Mucosa of descending colon (tissue), 3 donors: Measurements from ENCODE around the gene RAET1G. TPM values are rescaled to one million over a fixed set of nuclear protein-coding genes. Genes with fewer than 3 reads are reported as not detected.

Source experiments
- ATAC-seq: fragments of 200-7000 bp; cut with Tn5 transposase; one replicate; pipeline ENCODE4 v1.9.1; 2020; ENCODE audit warnings: mild to moderate bottlenecking, moderate library complexity
- DNase-seq, 3 donors: peaks; one replicate each; pipeline ENCODE4 v3.0.0-alpha.2; 2020
- H3K36me3 ChIP-seq: fragments of 200-600 bp; one replicate; pipeline ENCODE4 v1.8.0; 2021; ENCODE audit warnings: low read depth, mild to moderate bottlenecking
- H3K4me1 ChIP-seq: fragments of 200-600 bp; one replicate; pipeline ENCODE4 v1.8.0; 2021; ENCODE audit warnings: low read depth, mild to moderate bottlenecking
- H3K4me3 ChIP-seq: fragments of 200-600 bp; one replicate; pipeline ENCODE4 v1.8.0; 2021; ENCODE audit warnings: mild to moderate bottlenecking
- H3K9me3 ChIP-seq: fragments of 200-600 bp; one replicate; pipeline ENCODE4 v1.8.0; 2021; ENCODE audit warnings: mild to moderate bottlenecking
- CTCF ChIP-seq: fragments of 200-600 bp; IDR thresholded peaks from one replicate; pipeline ENCODE4 v1.8.0; 2022; ENCODE audit warnings: antibody characterized with exemption, mild to moderate bottlenecking
- intact Hi-C, 2 donors: fragments of 100-400 bp; cut with DNase I in 1 of 2; cut with micrococcal nuclease in 1 of 2; formaldehyde crosslinking; loops; one replicate each; pipeline versions ENCODE4 v1.11.0 to v1.11.1; 2022; cut with DNase I, micrococcal nuclease
- total RNA-seq, 3 donors: library from RNA; stranded (reverse); fragmentation: NEBNext Ultra II Directional in 2 of 3; extraction: Animal tissue kit (Norgen Biotek cat#: 25700) in 2 of 3; gene quantifications; one replicate each; pipeline versions ENCODE4 v1.2.1 to v1.2.4, GENCODE V29; 2021 to 2023
- donor health status: DM: no; HTN: no; CAD: no; lungs with moderate emphysema.
- donor health status: DM: no; HTN: no; CAD: no.
- donor health status: DM: no; HTN: yes; CAD: no.

Gene RAET1G
- total RNA-seq, 3 donors from 2014 or later: 0.41 TPM; not detected in 2

GRCh38 chr6:149942461-149942829 lies 19.5 kb upstream of the RAET1G start:
- intact Hi-C loops: no loop called here
- Histone ChIP-seq H3K9me3 (no peaks in the 10 kb centered on the region), H3K4me3 (no peak overlapping the region), H3K4me1 (peaks cover 23% of the 10 kb centered on the region), H3K36me3 (no peaks in the 10 kb centered on the region)
- no peak for TF ChIP-seq CTCF
- DNase-seq: no peak
- no peak for ATAC-seq

DNA sequence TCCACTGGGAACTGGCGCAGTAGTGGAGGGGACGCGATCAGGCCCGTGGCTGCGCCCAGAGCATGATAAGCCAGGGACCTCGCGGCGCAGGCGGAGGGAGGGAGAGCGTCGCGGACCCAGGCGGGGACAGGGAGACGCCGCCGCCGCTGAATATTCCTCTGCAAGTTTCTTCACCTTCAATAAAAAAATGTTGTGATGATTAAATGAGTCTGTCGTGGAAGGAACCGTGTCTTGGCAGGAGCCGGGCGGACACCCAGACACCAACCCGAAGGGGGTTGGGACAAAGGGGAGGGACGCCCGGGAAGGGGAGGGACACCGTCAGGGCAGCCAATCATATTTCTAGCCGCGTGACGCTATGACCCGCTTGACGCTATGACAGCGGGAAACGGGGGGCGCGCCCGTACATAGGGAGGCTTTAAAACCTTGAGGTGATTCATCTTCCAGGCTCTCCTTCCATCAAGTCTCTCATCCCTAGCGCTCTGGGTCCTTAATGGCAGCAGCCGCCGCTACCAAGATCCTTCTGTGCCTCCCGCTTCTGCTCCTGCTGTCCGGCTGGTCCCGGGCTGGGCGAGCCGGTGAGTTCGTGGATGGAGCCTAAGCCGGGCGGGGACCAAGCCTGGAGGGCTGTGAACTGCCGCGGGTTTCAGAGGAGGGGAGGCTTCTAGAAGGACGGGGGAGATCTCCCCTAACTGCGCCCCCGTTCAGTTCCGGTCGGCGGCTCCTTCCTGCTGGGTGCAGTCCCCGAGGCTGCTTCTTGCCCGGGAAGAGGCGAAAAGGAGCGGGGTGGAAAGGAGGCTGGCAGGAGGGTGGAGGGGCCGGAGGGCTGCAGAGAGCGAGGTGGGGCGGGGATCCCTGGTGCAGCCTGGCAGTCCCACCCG lies 18.9 kb upstream of the RAET1G start, which contains the start of gene ULBP2:
TSS of gene ULBP2 (plus strand) at position 432 of the 878 bp plus-strand sequence. CDS start at position 491, 59 bp downstream.
- no peaks in the 10 kb centered on the region for H3K9me3 ChIP-seq
- intact Hi-C loops: no loop called here
- DNase-seq: peak; percentile 83 to 89 (median 86)
- peak; percentile 93 for ATAC-seq
- TF ChIP-seq CTCF: no peak
- H3K36me3 ChIP-seq: no peaks in the 10 kb centered on the region
- no peak within 1 kb of the TSS for H3K4me3 ChIP-seq
- H3K4me1 ChIP-seq: peaks cover 23% of the 10 kb centered on the region

DNA sequence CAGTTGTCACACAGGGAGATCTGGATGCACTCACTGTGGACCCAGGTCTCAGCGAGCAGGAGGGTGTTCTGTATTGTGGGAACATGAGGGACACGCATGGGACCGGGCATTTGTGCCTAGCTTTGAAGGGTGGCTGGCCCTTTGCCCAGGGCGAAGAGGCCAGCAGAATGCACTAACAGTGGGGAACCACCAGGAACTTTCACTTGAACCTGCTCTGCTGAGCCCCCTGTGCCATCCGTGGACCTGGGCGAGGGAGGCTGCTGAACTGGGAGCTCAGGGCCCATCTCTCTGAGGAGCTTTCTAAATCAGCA lies 17.7 kb upstream of the RAET1G start:
- Histone ChIP-seq H3K36me3 (no peaks in the 10 kb centered on the region), H3K4me1 (peaks cover 23% of the 10 kb centered on the region), H3K4me3 (no peak overlapping the region), H3K9me3 (no peaks in the 10 kb centered on the region)
- ATAC-seq (no peak), DNase-seq (no peak)
- intact Hi-C loops: no loop called here
- no peak for TF ChIP-seq CTCF

DNA sequence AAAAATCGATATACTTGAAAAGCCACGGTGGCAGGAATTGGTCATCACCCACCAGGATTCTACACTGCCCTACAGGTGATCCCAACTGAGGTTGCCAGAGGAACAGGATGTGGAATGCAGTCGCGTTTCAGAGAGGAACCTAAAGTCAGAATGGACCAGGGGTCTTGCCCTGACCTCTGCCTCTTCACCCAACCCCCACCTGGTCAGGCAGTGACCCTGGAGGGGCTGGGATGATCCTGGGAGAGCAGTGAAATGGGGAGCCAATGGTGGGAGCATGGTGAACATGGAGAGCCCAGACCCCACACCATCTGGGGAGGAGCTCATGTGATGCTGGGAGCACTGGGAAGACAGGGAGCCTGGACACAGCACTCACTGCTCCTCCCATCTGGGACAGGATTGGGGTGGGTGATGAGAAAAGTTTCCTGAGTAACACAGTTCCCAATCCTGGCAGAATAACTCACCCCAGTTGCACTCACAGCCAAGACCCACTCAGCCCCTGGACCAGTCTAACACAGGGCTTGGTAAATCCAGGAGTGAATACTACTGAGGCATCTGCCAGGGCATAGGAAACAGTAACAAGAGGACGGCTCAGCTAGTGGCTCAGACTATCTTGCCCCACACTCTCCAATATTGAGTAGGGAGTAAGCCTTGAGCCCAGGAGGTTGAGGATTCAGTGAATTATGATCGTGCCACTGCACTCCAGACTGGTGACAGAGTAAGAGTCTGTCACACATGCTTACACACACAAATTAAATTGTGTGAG lies 17.2 kb upstream of the RAET1G start:
- no peaks in the 10 kb centered on the region for H3K9me3 ChIP-seq
- ATAC-seq (no peak), DNase-seq (no peak)
- TF ChIP-seq CTCF: no peak
- intact Hi-C loops: no loop called here
- H3K36me3 ChIP-seq: no peaks in the 10 kb centered on the region
- peaks cover 23% of the 10 kb centered on the region for H3K4me1 ChIP-seq
- no peak overlapping the region for H3K4me3 ChIP-seq

GRCh38 chr6:149939356-149939648 lies 16.4 kb upstream of the RAET1G start:
- TF ChIP-seq CTCF: no peak
- H3K4me1 ChIP-seq: peaks cover 23% of the 10 kb centered on the region
- DNase-seq (no peak), ATAC-seq (no peak)
- no peak overlapping the region for H3K4me3 ChIP-seq
- H3K9me3 ChIP-seq: no peaks in the 10 kb centered on the region
- intact Hi-C loops: no loop called here
- H3K36me3 ChIP-seq: no peaks in the 10 kb centered on the region
